Mammary epithelial cell (primary cell): ENCODE data around the gene LHB.

Experiments used
- CTCF ChIP-seq, 2 donors: IDR thresholded peaks in 1 of 2; conservative IDR thresholded peaks in 1 of 2; 2 replicates each; pipeline ENCODE4 v1.5.1; 2011 to 2012; ENCODE audit warnings: inconsistent platforms in 2 of 2, low read length in 2 of 2, mild to moderate bottlenecking in 2 of 2, control low read depth in 1 of 2, low read depth in 1 of 2; ENCODE audit not compliant: insufficient read depth in 1 of 2; ENCODE audit errors: extremely low read depth in 1 of 2
- EZH2 ChIP-seq: IDR thresholded peaks from 2 replicates; pipeline ENCODE4 v1.6.1; 2012; ENCODE audit warnings: low read length, inconsistent platforms, borderline replicate concordance

GRCh38 chr19:48966541-48967345, 50.1 kb downstream of the LHB start:
- TF ChIP-seq CTCF (conservative IDR thresholded peaks at IDR 0.05 in 1 of 2, IDR thresholded peaks at IDR 0.05 in 1 of 2; ENCODE audit: extremely low read depth in 1 of 2, insufficient read depth in 1 of 2, low read depth in 1 of 2, low read length in 2 of 2) = no peak
- no peak for TF ChIP-seq EZH2
